DND-41 (cell line): ENCODE data around the gene DLG2.

ENCODE experiments used
- ATAC-seq: fragments of 200-7000 bp; cut with Tn5 transposase; 3 replicates; pipeline ENCODE4 v1.9.1; 2021; ENCODE audit warnings: low read depth; ENCODE audit not compliant: insufficient read depth
- DNase-seq: peaks from one replicate; pipeline ENCODE4 v3.0.0-alpha.2; 2020
- H2AFZ ChIP-seq: 2 replicates; pipeline ENCODE4 v1.6.0; 2012; ENCODE audit warnings: low read depth, low read length
- H3K27ac ChIP-seq: 2 replicates; pipeline ENCODE4 v1.5.1; 2012; ENCODE audit warnings: low read length, inconsistent platforms
- H3K27me3 ChIP-seq: fragments of 200-600 bp; sonication (generic); 2 replicates; pipeline ENCODE4 v1.6.0; 2012; ENCODE audit warnings: low read length, mild to moderate bottlenecking, inconsistent platforms; ENCODE audit not compliant: insufficient read depth, poor library complexity
- H3K36me3 ChIP-seq: 2 replicates; pipeline ENCODE4 v1.5.1; 2012; ENCODE audit warnings: low read length, inconsistent platforms; ENCODE audit not compliant: insufficient read depth
- H3K4me1 ChIP-seq: 2 replicates; pipeline ENCODE4 v1.5.1; 2012; ENCODE audit warnings: mild to moderate bottlenecking, low read length; ENCODE audit not compliant: insufficient read depth
- H3K4me2 ChIP-seq: 2 replicates; pipeline ENCODE4 v1.6.0; 2012; ENCODE audit warnings: mild to moderate bottlenecking, moderate library complexity, low read length, inconsistent platforms; ENCODE audit not compliant: insufficient read depth
- H3K4me3 ChIP-seq, 2 experiments: fragments of 200-600 bp in 1 of 2; shearing (Covaris generic) in 1 of 2; 2 replicates each; pipeline ENCODE4 v1.5.1; 2012 to 2016; ENCODE audit warnings: inconsistent platforms in 2 of 2, low read length in 2 of 2, mild to moderate bottlenecking in 2 of 2, low read depth in 1 of 2, moderate library complexity in 1 of 2
- H3K79me2 ChIP-seq: 2 replicates; pipeline ENCODE4 v1.6.0; 2012; ENCODE audit warnings: low read length, inconsistent platforms; ENCODE audit not compliant: insufficient read depth
- H3K9ac ChIP-seq: 2 replicates; pipeline ENCODE4 v1.6.0; 2012; ENCODE audit warnings: low read depth, mild to moderate bottlenecking, inconsistent platforms, low read length, moderate library complexity
- H3K9me3 ChIP-seq: 2 replicates; pipeline ENCODE4 v1.5.1; 2012; ENCODE audit warnings: low read length, moderate library complexity, mild to moderate bottlenecking, inconsistent platforms; ENCODE audit not compliant: insufficient read depth, severe bottlenecking
- H4K20me1 ChIP-seq: 2 replicates; pipeline ENCODE4 v1.6.0; 2012; ENCODE audit warnings: low read length; ENCODE audit not compliant: insufficient read depth
- EZH2 ChIP-seq: IDR thresholded peaks from 3 replicates; pipeline ENCODE4 v1.6.1; 2012; ENCODE audit warnings: borderline replicate concordance, low read depth, mild to moderate bottlenecking, moderate library complexity, low read length, inconsistent platforms; ENCODE audit not compliant: severe bottlenecking
- TF ChIP-seq, protein P1 (sequence below): IDR thresholded peaks from 2 replicates; pipeline ENCODE4 v1.5.1; 2012; ENCODE audit warnings: borderline replicate concordance, low read length, moderate library complexity, mild to moderate bottlenecking; ENCODE audit not compliant: poor library complexity, severe bottlenecking; ENCODE audit errors: extremely low read depth

Gene DLG2

GRCh38 chr11:84628871-84629620 is 998.1 kb downstream of the DLG2 start:
- no peak for ATAC-seq
- H3K9me3 ChIP-seq = no peaks in the 10 kb centered on the region
- DNase-seq = no peak

GRCh38 chr11:84626256-84626655 is 1000.9 kb downstream of the DLG2 start:
- Histone ChIP-seq H3K9me3 (no peaks in the 10 kb centered on the region), H3K36me3 (no peaks in the 10 kb centered on the region), H3K4me3 (no peak overlapping the region), H4K20me1 (no peaks in the 10 kb centered on the region), H3K27me3 (no peaks in the 10 kb centered on the region), H3K27ac (no peak overlapping the region), H3K9ac (no peak overlapping the region), H3K4me2 (no peak overlapping the region), H3K79me2 (no peaks in the 10 kb centered on the region), H2AFZ (no peak overlapping the region), H3K4me1 (no peaks in the 10 kb centered on the region)
- TF ChIP-seq, protein P1, sequence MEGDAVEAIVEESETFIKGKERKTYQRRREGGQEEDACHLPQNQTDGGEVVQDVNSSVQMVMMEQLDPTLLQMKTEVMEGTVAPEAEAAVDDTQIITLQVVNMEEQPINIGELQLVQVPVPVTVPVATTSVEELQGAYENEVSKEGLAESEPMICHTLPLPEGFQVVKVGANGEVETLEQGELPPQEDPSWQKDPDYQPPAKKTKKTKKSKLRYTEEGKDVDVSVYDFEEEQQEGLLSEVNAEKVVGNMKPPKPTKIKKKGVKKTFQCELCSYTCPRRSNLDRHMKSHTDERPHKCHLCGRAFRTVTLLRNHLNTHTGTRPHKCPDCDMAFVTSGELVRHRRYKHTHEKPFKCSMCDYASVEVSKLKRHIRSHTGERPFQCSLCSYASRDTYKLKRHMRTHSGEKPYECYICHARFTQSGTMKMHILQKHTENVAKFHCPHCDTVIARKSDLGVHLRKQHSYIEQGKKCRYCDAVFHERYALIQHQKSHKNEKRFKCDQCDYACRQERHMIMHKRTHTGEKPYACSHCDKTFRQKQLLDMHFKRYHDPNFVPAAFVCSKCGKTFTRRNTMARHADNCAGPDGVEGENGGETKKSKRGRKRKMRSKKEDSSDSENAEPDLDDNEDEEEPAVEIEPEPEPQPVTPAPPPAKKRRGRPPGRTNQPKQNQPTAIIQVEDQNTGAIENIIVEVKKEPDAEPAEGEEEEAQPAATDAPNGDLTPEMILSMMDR = no peak
- TF ChIP-seq EZH2 = no peak
- ATAC-seq = no peak
- no peak for DNase-seq

More at GRCh38 chr11:84628871-84629620, 998.1 kb downstream of the DLG2 start:
- no peak overlapping the region for H3K27ac ChIP-seq
- TF ChIP-seq EZH2 = no peak
- TF ChIP-seq, protein P1 = no peak
- no peaks in the 10 kb centered on the region for H4K20me1 ChIP-seq
- H3K4me3 ChIP-seq = no peak overlapping the region
- H3K79me2 ChIP-seq = no peaks in the 10 kb centered on the region
- no peaks in the 10 kb centered on the region for H3K27me3 ChIP-seq
- no peak overlapping the region for H3K9ac ChIP-seq
- no peaks in the 10 kb centered on the region for H3K36me3 ChIP-seq
- no peak overlapping the region for H2AFZ ChIP-seq
- H3K4me2 ChIP-seq = no peak overlapping the region
- no peaks in the 10 kb centered on the region for H3K4me1 ChIP-seq

DNA sequence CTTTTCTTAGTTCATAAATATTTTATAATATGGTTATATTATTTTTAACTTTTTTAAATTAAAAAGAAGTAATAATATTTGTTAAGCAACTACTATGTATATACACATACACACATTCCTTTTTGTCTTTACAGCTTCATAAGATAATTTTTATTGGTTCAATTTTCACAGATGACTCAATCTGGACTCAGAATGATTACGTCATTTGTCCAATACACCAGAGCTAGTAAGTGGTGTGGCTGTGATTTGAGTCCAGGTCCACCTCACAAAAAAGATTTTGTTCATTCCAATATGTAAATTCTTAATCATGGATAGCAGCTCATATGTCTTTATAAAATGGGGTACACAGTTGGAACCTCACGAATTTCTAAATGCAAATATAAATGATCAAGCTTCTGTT is 1014.5 kb downstream of the DLG2 start:
- Histone ChIP-seq H3K79me2 (no peaks in the 10 kb centered on the region), H3K4me2 (no peak overlapping the region), H3K4me1 (no peaks in the 10 kb centered on the region), H2AFZ (no peak overlapping the region), H3K4me3 (no peak overlapping the region), H3K9me3 (no peaks in the 10 kb centered on the region), H3K36me3 (no peaks in the 10 kb centered on the region), H3K9ac (no peak overlapping the region), H3K27me3 (no peaks in the 10 kb centered on the region), H4K20me1 (no peaks in the 10 kb centered on the region), H3K27ac (no peak overlapping the region)
- DNase-seq (no peak), ATAC-seq (no peak)
- no peak for TF ChIP-seq EZH2
- TF ChIP-seq, protein P1 = no peak
